MM.1S (cell line): ENCODE results near the gene PSMD14.

Experiments
- CTCF ChIP-seq: fragments of 300-600 bp; sonication (generic); IDR thresholded peaks from 2 replicates; pipeline ENCODE4 v1.5.1; 2016; ENCODE audit warnings: antibody characterized with exemption, low read length, mixed read lengths
- EZH2phosphoT487 ChIP-seq: fragments of 300-600 bp; sonication (generic); IDR thresholded peaks from 2 replicates; pipeline ENCODE4 v1.6.1; 2018; ENCODE audit warnings: antibody characterized with exemption, low read length

GRCh38 chr2:161374446-161374845 is 66.2 kb downstream of the PSMD14 start:
- no peak for TF ChIP-seq CTCF
- TF ChIP-seq EZH2phosphoT487 = no peak
